Smooth muscle cell (in vitro differentiated cells): Measurements from ENCODE around the gene FAF2. TPM values are rescaled to one million over a fixed set of nuclear protein-coding genes. Genes with fewer than 3 reads are reported as not detected.

ENCODE experiments used
- DNase-seq: peaks from one replicate; lab custom pipeline; 2025; ENCODE audit not compliant: unreplicated experiment; lab: John Stamatoyannopoulos, UW
- H2AFZ ChIP-seq: fragments of 200-600 bp; sonication (generic); 2 replicates; pipeline ENCODE4 v1.6.0; 2016; ENCODE audit warnings: antibody characterized with exemption, low read depth, mild to moderate bottlenecking
- H3F3A ChIP-seq: fragments of 200-600 bp; sonication (generic); 2 replicates; pipeline ENCODE4 v1.6.0; 2017; ENCODE audit warnings: antibody characterized with exemption, low read depth
- H3K27ac ChIP-seq: fragments of 200-600 bp; sonication (generic); 2 replicates; pipeline ENCODE4 v1.5.1; 2016; ENCODE audit warnings: low read depth, mild to moderate bottlenecking
- H3K27me3 ChIP-seq: fragments of 200-600 bp; sonication (generic); 2 replicates; pipeline ENCODE4 v1.6.1; 2016; ENCODE audit warnings: low read depth, mild to moderate bottlenecking
- H3K36me3 ChIP-seq: fragments of 200-600 bp; sonication (generic); 2 replicates; pipeline ENCODE4 v1.5.1; 2016; ENCODE audit warnings: low read depth
- H3K4me1 ChIP-seq: fragments of 200-600 bp; sonication (generic); 2 replicates; pipeline ENCODE4 v1.5.1; 2016; ENCODE audit warnings: low read depth
- H3K4me2 ChIP-seq: fragments of 200-600 bp; sonication (generic); 2 replicates; pipeline ENCODE4 v1.6.0; 2016; ENCODE audit warnings: mild to moderate bottlenecking
- H3K4me3 ChIP-seq: fragments of 200-600 bp; sonication (generic); 2 replicates; pipeline ENCODE4 v1.5.1; 2016; ENCODE audit warnings: mild to moderate bottlenecking
- H3K79me2 ChIP-seq: fragments of 200-600 bp; sonication (generic); 2 replicates; pipeline ENCODE4 v1.6.0; 2016; ENCODE audit warnings: low read depth, mild to moderate bottlenecking
- H3K9ac ChIP-seq: fragments of 200-600 bp; sonication (generic); 2 replicates; pipeline ENCODE4 v1.6.0; 2016; ENCODE audit warnings: low read depth
- H3K9me3 ChIP-seq: fragments of 200-600 bp; sonication (generic); replicated peaks from 2 replicates; pipeline ENCODE4 v1.5.1; 2016; ENCODE audit warnings: low read depth
- H4K20me1 ChIP-seq: fragments of 200-600 bp; sonication (generic); 2 replicates; pipeline ENCODE4 v1.6.0; 2016; ENCODE audit warnings: low read depth
- WGBS: methylation state at CpG from one replicate; pipeline ENCODE4 v1.1.7; 2016; ENCODE audit warnings: low lambda C conversion rate; 5-methylcytosine and 5-hydroxymethylcytosine counted together
- polyA plus RNA-seq: library from polyadenylated mRNA; unstranded; fragments of >200 nt; fragmentation: Nextera tagmentation; extraction: Ambion mirVana; gene quantifications from 2 replicates; pipeline ENCODE4 v1.2.1, GENCODE V29; 2016
- total RNA-seq: library from RNA; depleted of rRNA; stranded (reverse); fragments of >200 nt; gene quantifications from 2 replicates; pipeline ENCODE4 v1.2.3, GENCODE V29; 2014
- TF ChIP-seq, protein P1 (sequence below): fragments of 200-600 bp; sonication (generic); IDR thresholded peaks from 2 replicates; pipeline ENCODE4 v1.5.1; 2017; ENCODE audit warnings: borderline replicate concordance, mild to moderate bottlenecking, antibody characterized with exemption; ENCODE audit not compliant: insufficient read depth, poor library complexity, severe bottlenecking

FAF2 gene
- total and polyA plus RNA-seq, 2 experiments from 2014 or later = 38.2 to 51.3 TPM

DNA sequence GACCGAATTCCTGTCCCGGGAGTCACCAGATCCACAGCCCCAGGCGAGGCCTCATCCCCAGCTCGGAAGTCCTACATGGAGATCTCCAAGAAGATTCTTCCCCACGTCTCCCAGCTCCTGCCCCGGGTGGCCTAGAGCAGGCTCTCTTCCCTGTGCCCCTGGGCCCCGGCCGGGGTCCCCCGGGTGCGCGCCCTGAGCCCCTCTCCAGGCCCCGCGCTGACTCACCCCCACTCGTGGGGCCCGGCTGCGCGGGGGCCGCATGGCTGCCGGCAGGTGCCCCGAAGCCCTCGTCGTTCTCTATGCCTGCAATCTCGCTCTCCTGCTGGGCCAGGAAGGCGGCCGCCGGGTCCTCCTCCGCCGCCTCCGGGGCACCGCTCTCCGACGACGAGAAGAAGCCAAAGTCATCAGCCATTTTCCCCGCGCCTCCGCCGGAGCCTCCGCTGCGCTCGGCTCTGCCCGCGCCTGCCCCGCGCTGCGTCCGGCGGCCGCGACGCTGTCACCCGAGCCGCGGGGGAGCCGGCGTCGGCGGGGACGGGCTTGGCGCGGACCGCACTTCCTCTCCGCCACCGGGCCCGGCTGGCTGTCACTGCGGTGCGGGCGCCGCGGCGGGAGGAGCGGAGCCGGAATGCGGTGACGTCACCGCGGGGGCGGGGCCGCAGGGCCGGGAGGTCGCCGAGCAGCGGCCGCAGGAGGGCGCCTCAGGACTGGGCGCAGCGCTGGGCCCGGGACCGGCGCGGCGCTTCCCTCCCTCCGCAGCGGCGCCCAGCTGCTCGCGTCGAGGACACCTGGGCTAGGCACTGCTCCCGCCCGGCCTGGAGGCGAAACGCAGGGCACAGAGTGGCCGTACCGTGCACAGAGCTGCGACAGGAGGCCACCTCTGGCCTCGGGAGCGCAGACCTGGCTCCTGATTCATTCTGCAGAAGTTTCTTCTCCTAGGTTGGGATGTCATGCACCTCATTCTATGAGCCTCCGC, 31.9 kb upstream of the FAF2 start, which contains the start of gene CLTB:
CLTB (minus strand) TSS at position 588 of the 973 bp plus-strand sequence; CDS start at position 412, 176 bp downstream.
- peak within 1 kb of the TSS; percentile 99 for H3K4me3 ChIP-seq
- TF ChIP-seq, protein P1, sequence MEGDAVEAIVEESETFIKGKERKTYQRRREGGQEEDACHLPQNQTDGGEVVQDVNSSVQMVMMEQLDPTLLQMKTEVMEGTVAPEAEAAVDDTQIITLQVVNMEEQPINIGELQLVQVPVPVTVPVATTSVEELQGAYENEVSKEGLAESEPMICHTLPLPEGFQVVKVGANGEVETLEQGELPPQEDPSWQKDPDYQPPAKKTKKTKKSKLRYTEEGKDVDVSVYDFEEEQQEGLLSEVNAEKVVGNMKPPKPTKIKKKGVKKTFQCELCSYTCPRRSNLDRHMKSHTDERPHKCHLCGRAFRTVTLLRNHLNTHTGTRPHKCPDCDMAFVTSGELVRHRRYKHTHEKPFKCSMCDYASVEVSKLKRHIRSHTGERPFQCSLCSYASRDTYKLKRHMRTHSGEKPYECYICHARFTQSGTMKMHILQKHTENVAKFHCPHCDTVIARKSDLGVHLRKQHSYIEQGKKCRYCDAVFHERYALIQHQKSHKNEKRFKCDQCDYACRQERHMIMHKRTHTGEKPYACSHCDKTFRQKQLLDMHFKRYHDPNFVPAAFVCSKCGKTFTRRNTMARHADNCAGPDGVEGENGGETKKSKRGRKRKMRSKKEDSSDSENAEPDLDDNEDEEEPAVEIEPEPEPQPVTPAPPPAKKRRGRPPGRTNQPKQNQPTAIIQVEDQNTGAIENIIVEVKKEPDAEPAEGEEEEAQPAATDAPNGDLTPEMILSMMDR = peak; percentile 62
- H3K36me3 ChIP-seq = no peaks in the 10 kb centered on the region
- peak within 1 kb of the TSS; percentile 90 for H2AFZ ChIP-seq
- peaks cover 9% of the 10 kb centered on the region for H3F3A ChIP-seq
- WGBS = 2% methylated on average over 98 of the region's 107 CpGs
- H3K27ac ChIP-seq = peak within 1 kb of the TSS; percentile 96
- peaks cover 42% of the 10 kb centered on the region for H4K20me1 ChIP-seq
- peak within 1 kb of the TSS; percentile 99 for H3K9ac ChIP-seq
- peak; percentile 57 for DNase-seq
- H3K27me3 ChIP-seq = no peaks in the 10 kb centered on the region
- H3K4me1 ChIP-seq = no peaks in the 10 kb centered on the region
- peaks cover 16% of the 10 kb centered on the region for H3K79me2 ChIP-seq
- H3K9me3 ChIP-seq = no peaks in the 10 kb centered on the region
- H3K4me2 ChIP-seq = peak within 1 kb of the TSS; percentile 96

DNA sequence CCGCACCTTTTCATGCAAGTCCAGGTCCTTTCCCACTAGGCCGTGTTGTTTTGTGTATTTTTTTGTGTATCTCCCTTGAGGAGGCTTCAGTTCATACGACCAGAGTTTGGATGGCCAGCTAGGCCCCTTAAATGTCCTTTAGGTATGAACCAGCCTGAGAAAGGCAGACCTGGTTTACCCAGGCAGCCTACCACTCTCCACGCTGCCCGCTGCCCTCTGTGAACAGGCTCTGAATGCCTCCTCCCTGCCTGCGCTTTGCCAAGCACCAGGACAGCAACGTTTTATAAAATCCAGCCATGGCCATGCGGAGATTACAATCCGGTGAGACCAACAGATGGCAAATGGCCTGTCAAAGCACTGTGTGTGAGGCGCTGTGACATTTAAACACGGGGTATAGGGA, 31.2 kb upstream of the FAF2 start:
- Histone ChIP-seq H2AFZ (peak overlapping the region; percentile 90), H3F3A (peaks cover 9% of the 10 kb centered on the region), H3K79me2 (peaks cover 16% of the 10 kb centered on the region), H3K27ac (peak overlapping the region; percentile 92), H3K4me1 (no peaks in the 10 kb centered on the region), H3K9ac (peak overlapping the region; percentile 71), H3K4me2 (peak overlapping the region; percentile 89), H3K27me3 (no peaks in the 10 kb centered on the region), H3K4me3 (peak overlapping the region; percentile 99), H4K20me1 (peaks cover 36% of the 10 kb centered on the region), H3K9me3 (no peaks in the 10 kb centered on the region), H3K36me3 (no peaks in the 10 kb centered on the region)
- WGBS = 87% methylated on average over 11 of the region's 11 CpGs
- no peak for DNase-seq
- TF ChIP-seq, protein P1 = no peak

DNA sequence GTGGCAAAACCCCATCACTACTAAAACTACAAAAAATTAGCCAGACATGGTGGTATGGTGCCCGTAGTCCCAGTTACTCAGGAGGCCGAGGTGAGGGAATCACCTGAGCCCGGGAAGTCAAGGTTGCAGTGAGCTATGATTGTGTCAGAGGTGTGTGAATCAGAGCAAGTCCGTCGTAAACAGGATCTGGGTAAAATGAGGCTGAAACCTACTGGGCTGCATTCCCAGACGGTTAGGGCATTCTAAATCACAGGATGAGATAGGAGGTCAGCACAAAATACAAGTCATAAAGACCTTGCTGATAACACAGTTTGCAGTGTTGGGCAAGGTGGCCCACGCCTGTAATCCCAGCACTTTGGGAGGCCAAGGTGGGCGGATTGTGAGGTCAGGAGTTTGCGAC, 29.9 kb upstream of the FAF2 start:
- H3K79me2 ChIP-seq = peaks cover 16% of the 10 kb centered on the region
- peaks cover 24% of the 10 kb centered on the region for H4K20me1 ChIP-seq
- no peaks in the 10 kb centered on the region for H3K4me1 ChIP-seq
- TF ChIP-seq, protein P1 = no peak
- H3K9me3 ChIP-seq = no peaks in the 10 kb centered on the region
- no peak overlapping the region for H3K4me3 ChIP-seq
- DNase-seq = no peak
- WGBS = 60% methylated on average over 9 of the region's 9 CpGs
- peaks cover 9% of the 10 kb centered on the region for H3F3A ChIP-seq
- no peaks in the 10 kb centered on the region for H3K36me3 ChIP-seq
- no peak overlapping the region for H2AFZ ChIP-seq
- no peak overlapping the region for H3K4me2 ChIP-seq
- peak overlapping the region; percentile 92 for H3K27ac ChIP-seq
- H3K27me3 ChIP-seq = no peaks in the 10 kb centered on the region
- H3K9ac ChIP-seq = peak overlapping the region; percentile 80
